ENCODE data around the gene CAPNS1. TPM values are rescaled to one million over a fixed set of nuclear protein-coding genes. Genes with fewer than 3 reads are reported as not detected.

Gene CAPNS1
- polyA plus RNA-seq, 3 donors = 239 to 740 (median 282) TPM

GRCh38 chr19:36106991-36107390 lies 32.9 kb upstream of the CAPNS1 start:
- no peak overlapping the region for H3K27ac Mint-ChIP-seq
- intact Hi-C loops (cut with micrococcal nuclease) = no loop called here
- WGBS (ENCODE audit: insufficient coverage) = 91% methylated on average over 4 of the region's 5 CpGs

GRCh38 chr19:36108684-36109083 lies 31.2 kb upstream of the CAPNS1 start:
- Mint-ChIP-seq H3K4me1 (peaks cover 3% of the 10 kb centered on the region), H3K4me3 (no peak overlapping the region), H3K36me3 (peaks cover 23 to 40% of the 10 kb centered on the region in 2 donors), H3K27ac (no peak overlapping the region), H3K9me3 (no peaks in the 10 kb centered on the region), H3K27me3 (ENCODE audit: low read depth in 3 of 3) (peaks cover 0 to 1% (median 0%) of the 10 kb centered on the region in 3 donors)
- 92% methylated on average over 2 of the region's 3 CpGs for WGBS (ENCODE audit: insufficient coverage)
- DNase-seq = no peak
- Histone ChIP-seq H3K27me3 (ENCODE audit: control insufficient read depth in 2 of 2, insufficient read depth in 2 of 2, low read length in 2 of 2) (no peaks in the 10 kb centered on the region), H3K4me1 (ENCODE audit: control insufficient read depth in 1 of 2, insufficient read depth in 2 of 2, low read length in 2 of 2) (peaks cover 2 to 4% of the 10 kb centered on the region in 2 donors), H3K4me3 (replicated peaks in 1 of 3; ENCODE audit: low read depth in 2 of 3, low read length in 3 of 3) (no peak overlapping the region), H3K79me2 (ENCODE audit: insufficient read depth, low read length) (peaks cover 4% of the 10 kb centered on the region), H2AFZ (ENCODE audit: insufficient read depth, low read depth, low read length, poor library complexity, severe bottlenecking) (no peak overlapping the region), H4K20me1 (ENCODE audit: insufficient read depth, low read length) (no peaks in the 10 kb centered on the region), H3K9me3 (replicated peaks in 1 of 2; ENCODE audit: control insufficient read depth in 1 of 2, insufficient read depth in 1 of 2, low read length in 2 of 2) (no peaks in the 10 kb centered on the region), H3K27ac (ENCODE audit: low read depth in 1 of 2, low read length in 2 of 2) (no peak overlapping the region), H3K36me3 (replicated peaks in 1 of 2; ENCODE audit: control insufficient read depth in 1 of 2, insufficient read depth in 2 of 2, low read length in 2 of 2) (peaks cover 20 to 39% of the 10 kb centered on the region in 2 donors), H3K4me2 (replicated peaks; ENCODE audit: extremely low read depth, low read length, poor library complexity, severe bottlenecking) (no peak overlapping the region), H3K9ac (ENCODE audit: insufficient read depth, low read length, poor library complexity, severe bottlenecking) (no peak overlapping the region)
- intact Hi-C loops (cut with micrococcal nuclease) = no loop called here
- TF ChIP-seq CTCF (IDR thresholded peaks at IDR 0.05) = no peak

More at GRCh38 chr19:36106991-36107390, 32.9 kb upstream of the CAPNS1 start:
- no peak overlapping the region for H3K27ac ChIP-seq (ENCODE audit: low read depth in 1 of 2, low read length in 2 of 2)
- no peak overlapping the region for H3K4me2 ChIP-seq (replicated peaks; ENCODE audit: extremely low read depth, low read length, poor library complexity, severe bottlenecking)
- H3K27me3 ChIP-seq (ENCODE audit: control insufficient read depth in 2 of 2, insufficient read depth in 2 of 2, low read length in 2 of 2) = no peaks in the 10 kb centered on the region
- no peak overlapping the region for H3K9ac ChIP-seq (ENCODE audit: insufficient read depth, low read length, poor library complexity, severe bottlenecking)
- peaks cover 27 to 41% of the 10 kb centered on the region in 2 donors for H3K36me3 ChIP-seq (replicated peaks in 1 of 2; ENCODE audit: control insufficient read depth in 1 of 2, insufficient read depth in 2 of 2, low read length in 2 of 2)
- Mint-ChIP-seq H3K36me3 (peaks cover 21 to 42% of the 10 kb centered on the region in 2 donors), H3K4me1 (no peaks in the 10 kb centered on the region), H3K4me3 (no peak overlapping the region), H3K27me3 (ENCODE audit: low read depth in 3 of 3) (peaks cover 0 to 2% (median under 1%) of the 10 kb centered on the region in 3 donors), H3K9me3 (no peaks in the 10 kb centered on the region)
- H3K4me3 ChIP-seq (replicated peaks in 1 of 3; ENCODE audit: low read depth in 2 of 3, low read length in 3 of 3) = no peak overlapping the region
- no peaks in the 10 kb centered on the region for H4K20me1 ChIP-seq (ENCODE audit: insufficient read depth, low read length)
- no peaks in the 10 kb centered on the region for H3K79me2 ChIP-seq (ENCODE audit: insufficient read depth, low read length)
- H3K9me3 ChIP-seq (replicated peaks in 1 of 2; ENCODE audit: control insufficient read depth in 1 of 2, insufficient read depth in 1 of 2, low read length in 2 of 2) = no peaks in the 10 kb centered on the region
- no peak for TF ChIP-seq CTCF (IDR thresholded peaks at IDR 0.05)
- no peaks in the 10 kb centered on the region for H3K4me1 ChIP-seq (ENCODE audit: control insufficient read depth in 1 of 2, insufficient read depth in 2 of 2, low read length in 2 of 2)
- H2AFZ ChIP-seq (ENCODE audit: insufficient read depth, low read depth, low read length, poor library complexity, severe bottlenecking) = no peak overlapping the region
- DNase-seq = no peak
